IMR-90 (cell line): ENCODE results near the gene XIRP1. TPM values are rescaled to one million over a fixed set of nuclear protein-coding genes. Genes with fewer than 3 reads are reported as not detected.

Source experiments
- ATAC-seq: fragments of 200-7000 bp; cut with Tn5 transposase; 2 replicates; pipeline ENCODE4 v1.9.1; 2020; ENCODE audit warnings: low read depth, mild to moderate bottlenecking, moderate library complexity
- BruUV-seq: library from RNA; stranded (reverse); fragments of 400-500 nt; replicated peaks from 2 replicates; lab custom pipeline; 2021; lab: Mats Ljungman, UMichigan
- CTCF ChIA-PET: fragments of 300-600 bp; formaldehyde crosslinking; extraction: SDS; loops from one replicate; lab custom pipeline; 2021; ENCODE audit warnings: antibody characterized with exemption; lab: Yijun Ruan, JAX
- POLR2A ChIA-PET: fragments of 300-600 bp; sonication (Branson Sonifier 250); formaldehyde crosslinking; loops from one replicate; lab custom pipeline; 2022; ENCODE audit warnings: antibody characterized with exemption; ENCODE audit not compliant: unreplicated experiment; lab: Charles Lee
- DNase-seq: peaks from one replicate; pipeline ENCODE4 v3.0.0; 2013
- H2AFZ ChIP-seq: replicated peaks from 2 replicates; pipeline ENCODE3; 2013; ENCODE audit warnings: low read length, mild to moderate bottlenecking; ENCODE audit not compliant: poor library complexity
- H2AK5ac ChIP-seq: 2 replicates; pipeline ENCODE4 v1.6.1; 2013; ENCODE audit warnings: low read depth, low read length, inconsistent platforms
- H2AK9ac ChIP-seq: replicated peaks from 2 replicates; pipeline ENCODE3; 2013; ENCODE audit warnings: mild to moderate bottlenecking, low read depth, low read length, moderate library complexity; ENCODE audit not compliant: poor library complexity
- H2BK120ac ChIP-seq: 2 replicates; pipeline ENCODE4 v1.6.1; 2013; ENCODE audit warnings: low read depth, low read length, inconsistent platforms
- H2BK15ac ChIP-seq: 3 replicates; pipeline ENCODE4 v1.6.1; 2013; ENCODE audit warnings: low read depth, low read length, inconsistent platforms
- H2BK20ac ChIP-seq: 2 replicates; pipeline ENCODE4 v1.6.1; 2013; ENCODE audit warnings: low read depth, mild to moderate bottlenecking, inconsistent platforms, low read length, moderate library complexity
- H2BK5ac ChIP-seq: 2 replicates; pipeline ENCODE4 v1.6.1; 2013; ENCODE audit warnings: mild to moderate bottlenecking, low read depth, low read length, inconsistent platforms; ENCODE audit not compliant: poor library complexity, severe bottlenecking
- H3K14ac ChIP-seq: replicated peaks from 2 replicates; pipeline ENCODE4 v1.6.1; 2013; ENCODE audit warnings: low read depth, low read length, inconsistent platforms
- H3K18ac ChIP-seq: 2 replicates; pipeline ENCODE4 v1.6.1; 2013; ENCODE audit warnings: low read depth, low read length, control low read depth
- H3K23ac ChIP-seq: 2 replicates; pipeline ENCODE4 v1.6.1; 2013; ENCODE audit warnings: low read depth, low read length, inconsistent platforms
- H3K27ac ChIP-seq: 2 replicates; pipeline ENCODE4 v1.5.1; 2013; ENCODE audit warnings: mild to moderate bottlenecking, control low read depth, low read length; ENCODE audit not compliant: insufficient read depth
- H3K27me3 ChIP-seq: 2 replicates; pipeline ENCODE4 v1.6.1; 2013; ENCODE audit warnings: low read length; ENCODE audit not compliant: control insufficient read depth, insufficient read depth
- H3K36me3 ChIP-seq: 2 replicates; pipeline ENCODE4 v1.6.1; 2013; ENCODE audit warnings: low read length, mixed read lengths; ENCODE audit not compliant: control insufficient read depth, insufficient read depth
- H3K4ac ChIP-seq: 2 replicates; pipeline ENCODE4 v1.6.1; 2013; ENCODE audit warnings: low read depth, low read length, inconsistent platforms
- H3K4me1 ChIP-seq: 2 replicates; pipeline ENCODE4 v1.6.1; 2013; ENCODE audit warnings: low read length, mixed read lengths; ENCODE audit not compliant: control insufficient read depth, insufficient read depth
- H3K4me2 ChIP-seq: 2 replicates; pipeline ENCODE4 v1.6.1; 2013; ENCODE audit warnings: low read depth, mild to moderate bottlenecking, control low read depth, low read length, moderate library complexity
- H3K4me3 ChIP-seq: 2 replicates; pipeline ENCODE4 v1.5.1; 2013; ENCODE audit warnings: low read depth, mild to moderate bottlenecking, control low read depth, low read length, moderate library complexity; ENCODE audit not compliant: insufficient read depth
- H3K56ac ChIP-seq: 2 replicates; pipeline ENCODE4 v1.6.1; 2013; ENCODE audit warnings: low read length, inconsistent platforms; ENCODE audit not compliant: insufficient read depth; ENCODE audit errors: extremely low read depth
- H3K79me1 ChIP-seq, 2 experiments: 2 replicates each; pipeline ENCODE4 v1.6.1; 2013; ENCODE audit warnings: low read length in 2 of 2, inconsistent platforms in 1 of 2, low read depth in 1 of 2
- H3K9ac ChIP-seq: 2 replicates; pipeline ENCODE4 v1.6.1; 2013; ENCODE audit warnings: low read depth, low read length, control low read depth
- H3K9me1 ChIP-seq: 2 replicates; pipeline ENCODE4 v1.6.1; 2013; ENCODE audit warnings: low read length, inconsistent platforms; ENCODE audit not compliant: insufficient read depth
- H3K9me3 ChIP-seq: 2 replicates; pipeline ENCODE4 v1.6.1; 2013; ENCODE audit warnings: low read length; ENCODE audit not compliant: control insufficient read depth, insufficient read depth
- H4K20me1 ChIP-seq: 2 replicates; pipeline ENCODE4 v1.6.1; 2013; ENCODE audit warnings: low read length, inconsistent platforms; ENCODE audit not compliant: insufficient read depth
- H4K5ac ChIP-seq: 2 replicates; pipeline ENCODE4 v1.6.1; 2013; ENCODE audit warnings: mild to moderate bottlenecking, low read depth, low read length, control low read depth
- H4K8ac ChIP-seq, 2 experiments: 2 replicates each; pipeline ENCODE4 v1.6.1; 2013; ENCODE audit warnings: low read depth in 2 of 2, low read length in 2 of 2, control low read depth in 1 of 2, inconsistent platforms in 1 of 2
- H4K91ac ChIP-seq: 2 replicates; pipeline ENCODE4 v1.6.1; 2013; ENCODE audit warnings: low read depth, low read length, inconsistent platforms; ENCODE audit not compliant: insufficient read depth
- BHLHE40 ChIP-seq: fragments of 150-350 bp; IDR thresholded peaks from 2 replicates; pipeline ENCODE4 v1.6.1; 2016; ENCODE audit warnings: mild to moderate bottlenecking, low read depth, low read length
- CEBPB ChIP-seq: IDR thresholded peaks from 2 replicates; pipeline ENCODE4 v1.6.1; 2012; ENCODE audit warnings: low read depth, low read length, improper control_type of control experiment
- FOS ChIP-seq: fragments of 150-350 bp; IDR thresholded peaks from 2 replicates; pipeline ENCODE4 v1.6.1; 2016; ENCODE audit warnings: low read depth, low read length
- MAFK ChIP-seq: IDR thresholded peaks from 2 replicates; pipeline ENCODE4 v1.6.1; 2012; ENCODE audit warnings: low read depth, low read length, improper control_type of control experiment
- MAZ ChIP-seq: IDR thresholded peaks from 2 replicates; pipeline ENCODE4 v1.6.1; 2012; ENCODE audit warnings: low read depth, mild to moderate bottlenecking, low read length, improper control_type of control experiment, moderate library complexity, borderline replicate concordance
- MXI1 ChIP-seq: IDR thresholded peaks from 2 replicates; pipeline ENCODE4 v1.6.1; 2012; ENCODE audit warnings: low read depth, mild to moderate bottlenecking, low read length, moderate library complexity, borderline replicate concordance
- RAD21 ChIP-seq: IDR thresholded peaks from 2 replicates; pipeline ENCODE4 v1.6.1; 2012; ENCODE audit warnings: low read length, improper control_type of control experiment
- RCOR1 ChIP-seq: IDR thresholded peaks from 2 replicates; pipeline ENCODE4 v1.6.1; 2012; ENCODE audit warnings: mild to moderate bottlenecking, low read length, improper control_type of control experiment; ENCODE audit not compliant: insufficient replicate concordance
- RFX5 ChIP-seq: IDR thresholded peaks from 2 replicates; pipeline ENCODE4 v1.8.0; 2012; ENCODE audit warnings: low read depth, mild to moderate bottlenecking, low read length, moderate library complexity
- SMC3 ChIP-seq: fragments of 150-350 bp; IDR thresholded peaks from 2 replicates; pipeline ENCODE4 v1.6.1; 2016; ENCODE audit warnings: low read depth, mild to moderate bottlenecking, antibody characterized with exemption, low read length, moderate library complexity
- WGBS, 2 experiments: methylation state at CpG; one replicate each; pipeline versions ENCODE4 v1.1.5 to v1.1.7; 2013; ENCODE audit warnings: missing lambda C conversion rate in 2 of 2; ENCODE audit not compliant: insufficient read length in 1 of 2; ENCODE audit errors: extremely low coverage in 2 of 2; 5-methylcytosine and 5-hydroxymethylcytosine counted together
- dilution Hi-C: fragments of 300-500 bp; cut with HindIII; formaldehyde crosslinking; loops from one replicate; pipeline ENCODE4 v1.14.3; 2018; ENCODE audit warnings: low sequenced_read_pairs; ENCODE audit not compliant: unreplicated experiment
- in situ Hi-C: fragments of 300-500 bp; cut with MboI; formaldehyde crosslinking; loops from 3 replicates; pipeline ENCODE4 v1.14.3; 2019; ENCODE audit warnings: low sequenced_read_pairs, inconsistent platforms, mixed read lengths
- intact Hi-C: fragments of 100-400 bp; cut with micrococcal nuclease; formaldehyde crosslinking; loops from 2 replicates; pipeline ENCODE4 v1.10.0; 2022
- polyA plus RNA-seq, 3 experiments: library from polyadenylated mRNA; depleted of rRNA; stranded (reverse); fragments of >200 nt; gene quantifications; 2 replicates each; pipeline ENCODE4 v1.2.3, GENCODE V29; 2012; ENCODE audit warnings: low replicate concordance in 1 of 3
- total RNA-seq: library from RNA; depleted of rRNA; stranded (reverse); fragments of >200 nt; gene quantifications from 2 replicates; pipeline ENCODE4 v1.2.3, GENCODE V29; 2012
- TF ChIP-seq, protein P1 (sequence below): fragments of 150-350 bp; IDR thresholded peaks from 2 replicates; pipeline ENCODE4 v1.6.1; 2017; ENCODE audit warnings: mild to moderate bottlenecking, antibody characterized with exemption, low read length, low read depth
- TF ChIP-seq, protein P2 (sequence below): conservative IDR thresholded peaks from 2 replicates; pipeline ENCODE4 v1.5.1; 2012; ENCODE audit warnings: mild to moderate bottlenecking, low read depth, low read length, improper control_type of control experiment

The XIRP1 gene
- total and polyA plus RNA-seq, 2 of the 4 experiments (the other 2 are of a cell fraction), result under 0.01 to 0.07 TPM

DNA sequence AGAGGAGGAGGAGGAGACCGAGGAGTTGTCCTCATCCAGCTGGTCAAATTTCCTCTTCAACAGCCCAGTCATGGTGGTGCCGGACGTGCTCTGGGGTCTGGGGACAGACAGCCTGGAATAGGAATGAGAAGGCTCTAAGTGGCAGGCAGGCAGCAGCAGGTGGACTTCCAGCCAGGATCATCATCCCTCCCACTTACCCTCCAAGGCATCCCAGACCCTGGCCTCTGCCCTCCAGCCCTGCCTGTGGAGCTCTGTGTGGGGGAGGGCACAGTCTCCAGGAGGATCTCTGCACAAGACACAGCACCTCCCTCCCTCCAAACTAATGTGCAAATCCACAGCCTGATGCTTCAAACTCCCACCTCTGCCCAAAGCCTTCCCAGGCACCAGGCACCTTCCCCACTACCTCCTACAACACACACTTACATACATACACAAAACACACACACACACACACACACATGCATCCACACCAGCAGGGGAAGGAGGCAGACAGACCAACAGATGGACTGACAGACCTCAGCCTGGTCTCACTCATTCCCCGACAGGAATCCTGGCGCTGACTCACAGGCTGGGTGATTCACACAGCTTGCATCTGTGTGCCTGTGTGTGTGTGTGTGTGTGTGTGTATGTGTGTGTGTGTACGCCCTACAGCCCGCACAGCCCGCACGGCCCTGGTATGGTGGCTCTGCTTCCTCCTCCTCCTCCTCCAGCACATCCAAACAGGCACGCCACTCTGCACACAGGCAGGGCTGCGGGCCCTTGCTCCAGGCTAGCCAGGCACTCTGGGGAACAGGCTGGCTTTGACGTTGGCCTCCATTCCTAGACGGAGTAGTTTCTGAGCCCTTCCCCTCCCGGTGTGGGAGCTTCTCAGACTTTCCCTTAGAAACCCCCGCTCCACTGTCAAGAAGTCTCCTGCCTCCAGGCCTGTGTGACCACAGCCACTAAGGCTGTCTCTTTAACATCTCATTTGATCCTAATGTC, 45.5 kb downstream of the XIRP1 start:
- H2BK5ac ChIP-seq, result peak overlapping the region; percentile 91
- peak overlapping the region; percentile 68; the same call in 1 of the 2 replicates for H3K56ac ChIP-seq
- dilution Hi-C loops (no loop called here), intact Hi-C loops (no loop called here), in situ Hi-C loops (no loop called here)
- peaks cover 96% of the 10 kb centered on the region for H4K20me1 ChIP-seq
- peak; percentile 75 for ATAC-seq
- ChIA-PET POLR2A (no interaction called here), CTCF (interaction anchor here (0.9 kb wide), 1 partner anchor 141 kb away, joined by 3 read pairs; no protein-coding TSS in a partner anchor)
- H3K36me3 ChIP-seq, result peaks cover 33% of the 10 kb centered on the region
- H3K4me3 ChIP-seq, result no peak overlapping the region
- H2AK9ac ChIP-seq, result peak overlapping the region; percentile 74
- peak overlapping the region; percentile 82 for H3K27ac ChIP-seq
- DNase-seq, result peak; percentile 98
- H3K23ac ChIP-seq, result peak overlapping the region; percentile 98
- BruUV-seq, result no TSS peak
- peaks cover 6 to 88% of the 10 kb centered on the region in 2 experiments; a peak in 3 of 4 replicates for H3K79me1 ChIP-seq
- H3K14ac ChIP-seq, result peak overlapping the region; percentile 72
- peak overlapping the region; percentile 28 for H4K5ac ChIP-seq
- peak overlapping the region; percentile 97 for H2AK5ac ChIP-seq
- H2BK120ac ChIP-seq, result peak overlapping the region; percentile 91
- H2BK15ac ChIP-seq, result peak overlapping the region; percentile 77; the same call in 2 of the 3 replicates
- peak overlapping the region; percentile 91 for H2BK20ac ChIP-seq
- peak overlapping the region; percentile 89 for H2AFZ ChIP-seq
- no peaks in the 10 kb centered on the region for H3K27me3 ChIP-seq
- peaks cover 52% of the 10 kb centered on the region for H3K4me1 ChIP-seq
- peak overlapping the region; percentile 93 for H4K91ac ChIP-seq
- peak overlapping the region; percentile 35 to 82 for H4K8ac ChIP-seq
- peak overlapping the region; percentile 60 for H3K4me2 ChIP-seq
- no CpG with 5 or more reads among the region's 15 CpGs for WGBS, 2 experiments
- peak overlapping the region; percentile 96 for H3K4ac ChIP-seq
- H3K9ac ChIP-seq, result peak overlapping the region; percentile 43
- H3K9me3 ChIP-seq, result no peaks in the 10 kb centered on the region
- peaks cover 38% of the 10 kb centered on the region for H3K9me1 ChIP-seq
- peak overlapping the region; percentile 58 for H3K18ac ChIP-seq
- TF ChIP-seq MAZ, result no peak; the same call in 1 of the 2 replicates
- 0 out of 2 replicates have a peak, but pooled peaks have one; percentile 7 for TF ChIP-seq RAD21
- TF ChIP-seq RCOR1, result peak; percentile 73
- TF ChIP-seq, protein P1, sequence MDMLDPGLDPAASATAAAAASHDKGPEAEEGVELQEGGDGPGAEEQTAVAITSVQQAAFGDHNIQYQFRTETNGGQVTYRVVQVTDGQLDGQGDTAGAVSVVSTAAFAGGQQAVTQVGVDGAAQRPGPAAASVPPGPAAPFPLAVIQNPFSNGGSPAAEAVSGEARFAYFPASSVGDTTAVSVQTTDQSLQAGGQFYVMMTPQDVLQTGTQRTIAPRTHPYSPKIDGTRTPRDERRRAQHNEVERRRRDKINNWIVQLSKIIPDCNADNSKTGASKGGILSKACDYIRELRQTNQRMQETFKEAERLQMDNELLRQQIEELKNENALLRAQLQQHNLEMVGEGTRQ, result no peak
- TF ChIP-seq MXI1, result peak; percentile 58; the same call in 1 of the 2 replicates
- TF ChIP-seq RFX5, result no peak
- TF ChIP-seq MAFK, result no peak
- 0 out of 2 replicates have a peak, but pooled peaks have one; percentile 4 for TF ChIP-seq SMC3
- peak; percentile 98 for TF ChIP-seq FOS
- TF ChIP-seq BHLHE40, result peak; percentile 78
- TF ChIP-seq, protein P2, sequence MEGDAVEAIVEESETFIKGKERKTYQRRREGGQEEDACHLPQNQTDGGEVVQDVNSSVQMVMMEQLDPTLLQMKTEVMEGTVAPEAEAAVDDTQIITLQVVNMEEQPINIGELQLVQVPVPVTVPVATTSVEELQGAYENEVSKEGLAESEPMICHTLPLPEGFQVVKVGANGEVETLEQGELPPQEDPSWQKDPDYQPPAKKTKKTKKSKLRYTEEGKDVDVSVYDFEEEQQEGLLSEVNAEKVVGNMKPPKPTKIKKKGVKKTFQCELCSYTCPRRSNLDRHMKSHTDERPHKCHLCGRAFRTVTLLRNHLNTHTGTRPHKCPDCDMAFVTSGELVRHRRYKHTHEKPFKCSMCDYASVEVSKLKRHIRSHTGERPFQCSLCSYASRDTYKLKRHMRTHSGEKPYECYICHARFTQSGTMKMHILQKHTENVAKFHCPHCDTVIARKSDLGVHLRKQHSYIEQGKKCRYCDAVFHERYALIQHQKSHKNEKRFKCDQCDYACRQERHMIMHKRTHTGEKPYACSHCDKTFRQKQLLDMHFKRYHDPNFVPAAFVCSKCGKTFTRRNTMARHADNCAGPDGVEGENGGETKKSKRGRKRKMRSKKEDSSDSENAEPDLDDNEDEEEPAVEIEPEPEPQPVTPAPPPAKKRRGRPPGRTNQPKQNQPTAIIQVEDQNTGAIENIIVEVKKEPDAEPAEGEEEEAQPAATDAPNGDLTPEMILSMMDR, result no peak
- TF ChIP-seq CEBPB, result 0 out of 2 replicates have a peak, but pooled peaks have one; percentile 17
